GM12878 (cell line): Measurements from ENCODE around the gene PTPRM. TPM values are rescaled to one million over a fixed set of nuclear protein-coding genes. Genes with fewer than 3 reads are reported as not detected.

ENCODE experiments used
- ATAC-seq: fragments of 200-7000 bp; cut with Tn5 transposase; 3 replicates; pipeline ENCODE4 v1.9.1; 2020; ENCODE audit warnings: mild to moderate bottlenecking, moderate library complexity
- BruUV-seq: library from RNA; stranded (reverse); fragments of 400-500 nt; replicated peaks from 2 replicates; lab custom pipeline; 2021; lab: Mats Ljungman, UMichigan
- CTCF ChIA-PET: fragments of 300-600 bp; sonication (Branson Sonifier 250); formaldehyde crosslinking; extraction: SDS; loops from one replicate; lab custom pipeline; 2021; ENCODE audit warnings: inconsistent platforms; lab: Yijun Ruan, JAX
- POLR2A ChIA-PET: fragments of 350-600 bp; formaldehyde crosslinking; extraction: SDS; loops from one replicate; lab custom pipeline; 2021; ENCODE audit warnings: inconsistent platforms; lab: Charles Lee
- RAD21 ChIA-PET: fragments of 300-600 bp; sonication (Branson Sonifier 250); formaldehyde crosslinking; loops from one replicate; lab custom pipeline; 2023; ENCODE audit warnings: antibody characterized with exemption; ENCODE audit not compliant: unreplicated experiment; lab: Charles Lee
- SMC1A ChIA-PET: fragments of 300-600 bp; sonication (Branson Sonifier 250); formaldehyde crosslinking; loops from one replicate; lab custom pipeline; 2023; ENCODE audit not compliant: unreplicated experiment, uncharacterized antibody; lab: Charles Lee
- DNase-seq: peaks from one replicate; pipeline ENCODE4 v3.0.0-alpha.2; 2011; ENCODE audit warnings: low read depth, low spot score
- FAIRE-seq: peaks from 3 replicates; lab custom pipeline; 2011; peaks lifted over from hg19 to GRCh38; lab: Jason Lieb, UNC
- H2AFZ ChIP-seq: 2 replicates; pipeline ENCODE4 v1.6.0; 2011; ENCODE audit warnings: low read depth, low read length, control low read depth; ENCODE audit not compliant: control insufficient read depth
- H3K27ac ChIP-seq: 2 replicates; pipeline ENCODE4 v1.5.1; 2011; ENCODE audit warnings: control low read depth; ENCODE audit not compliant: control insufficient read depth, insufficient read depth
- H3K27me3 ChIP-seq, 2 experiments: replicated peaks in 1 of 2; 2 replicates each; pipeline versions ENCODE4 v1.6.0 to v1.6.1; 2011; ENCODE audit warnings: low read length in 1 of 2; ENCODE audit not compliant: control insufficient read depth in 2 of 2, insufficient read depth in 2 of 2
- H3K36me3 ChIP-seq, 2 experiments: 2 replicates each; pipeline ENCODE4 v1.5.1; 2011; ENCODE audit warnings: low read length in 1 of 2; ENCODE audit not compliant: control insufficient read depth in 2 of 2, insufficient read depth in 2 of 2
- H3K4me1 ChIP-seq: 2 replicates; pipeline ENCODE4 v1.6.1; 2011; ENCODE audit warnings: mild to moderate bottlenecking, low read length, moderate library complexity, mixed read lengths; ENCODE audit not compliant: control insufficient read depth, insufficient read depth
- H3K4me2 ChIP-seq: 2 replicates; pipeline ENCODE4 v1.6.0; 2011; ENCODE audit warnings: control low read depth; ENCODE audit not compliant: control insufficient read depth, insufficient read depth
- H3K4me3 ChIP-seq: fragments of 200-600 bp; sonication (generic); 2 replicates; pipeline ENCODE4 v1.5.1; 2016
- H3K79me2 ChIP-seq: 2 replicates; pipeline ENCODE4 v1.6.0; 2011; ENCODE audit warnings: low read length; ENCODE audit not compliant: control insufficient read depth, insufficient read depth
- H3K9ac ChIP-seq: 2 replicates; pipeline ENCODE4 v1.8.0; 2011; ENCODE audit warnings: low read length, control low read depth, mixed read lengths; ENCODE audit not compliant: control insufficient read depth, insufficient read depth
- H3K9me3 ChIP-seq: replicated peaks from 3 replicates; pipeline ENCODE4 v1.5.1; 2011; ENCODE audit warnings: mild to moderate bottlenecking, low read length; ENCODE audit not compliant: control insufficient read depth, insufficient read depth
- H4K20me1 ChIP-seq: 2 replicates; pipeline ENCODE4 v1.6.0; 2011; ENCODE audit not compliant: control insufficient read depth, insufficient read depth
- HCFC1 ChIP-seq: fragments of 150-350 bp; IDR thresholded peaks from 2 replicates; pipeline ENCODE4 v1.6.1; 2014; ENCODE audit warnings: low read length
- JUND ChIP-seq: IDR thresholded peaks from 2 replicates; pipeline ENCODE4 v1.6.1; 2012; ENCODE audit warnings: low read depth, mild to moderate bottlenecking, low read length, improper control_type of control experiment, moderate library complexity
- RFX5 ChIP-seq: IDR thresholded peaks from 2 replicates; pipeline ENCODE4 v1.6.1; 2011; ENCODE audit warnings: low read depth, low read length, improper control_type of control experiment
- ZBED1 ChIP-seq: IDR thresholded peaks from 2 replicates; pipeline ENCODE4 v1.6.1; 2016; ENCODE audit warnings: borderline replicate concordance
- WGBS: methylation state at CpG from one replicate; pipeline ENCODE4 v1.1.6; 2016; ENCODE audit warnings: low lambda C conversion rate; ENCODE audit not compliant: insufficient replicate concordance, insufficient coverage; ENCODE audit errors: missing lambda C conversion rate; 5-methylcytosine and 5-hydroxymethylcytosine counted together
- in situ Hi-C: fragments of 300-500 bp; cut with MboI; formaldehyde crosslinking; loops from 9 replicates; pipeline ENCODE4 v1.14.3; 2018; ENCODE audit warnings: mixed read lengths
- intact Hi-C: fragments of 100-400 bp; cut with micrococcal nuclease; formaldehyde crosslinking; loops from one replicate; pipeline ENCODE4 v1.14.2; 2022; ENCODE audit not compliant: unreplicated experiment
- polyA plus RNA-seq, 11 experiments: library from polyadenylated mRNA; depleted of rRNA in 4 of 11; unstranded in 6 of 11; stranded (reverse) in 5 of 11; fragments of >200 nt; fragmentation: Nextera tagmentation in 4 of 11; fragmentation: Illumina TruSeq in 1 of 11; extraction: Ambion mirVana in 4 of 11; extraction: Trizol in 1 of 11; gene quantifications; 1 replicate in 1 of 11; 2 replicates in 10 of 11; pipeline versions ENCODE4 v1.2.1 to v1.2.3, GENCODE V29; 2011 to 2016; ENCODE audit warnings: inconsistent platforms in 2 of 11, missing spikeins in 2 of 11, low read depth in 1 of 11
- total RNA-seq, 4 experiments: library from RNA; depleted of rRNA in 3 of 4; stranded (reverse); fragments of >200 nt in 3 of 4; fragmentation: Illumina TruSeq in 1 of 4; extraction: Trizol in 1 of 4; gene quantifications; 2 replicates each; pipeline versions ENCODE4 v1.2.1 to v1.2.3, GENCODE V29; 2013 to 2021

The PTPRM gene
- total and polyA plus RNA-seq, 10 of the 15 experiments (the other 5 are each of a cell fraction or from before 2014, with no cell fraction given) = 0.07 to 22.6 (median 0.60) TPM

- RAD21 ChIA-PET = no interaction called here
- BruUV-seq = no TSS peak
These were observed 787.2 kb downstream of the PTPRM start for GRCh38 chr18:8354304-8354703.

GRCh38 chr18:8356001-8356400 lies 788.9 kb downstream of the PTPRM start:
- Histone ChIP-seq H3K9ac (no peak overlapping the region), H3K36me3 (no peaks in the 10 kb centered on the region), H3K4me2 (no peak overlapping the region), H3K27ac (no peak overlapping the region), H2AFZ (no peak overlapping the region), H3K4me3 (no peak overlapping the region), H3K4me1 (no peaks in the 10 kb centered on the region), H4K20me1 (no peaks in the 10 kb centered on the region), H3K9me3 (no peaks in the 10 kb centered on the region), H3K27me3 (no peaks in the 10 kb centered on the region; a peak in 2 of 4 replicates), H3K79me2 (no peaks in the 10 kb centered on the region)
- FAIRE-seq (no peak), ATAC-seq (no peak), DNase-seq (no peak)
- WGBS = 6% methylated on average over 3 of the region's 3 CpGs
- ChIA-PET RAD21 (interaction anchor here (0.6 kb wide), 1 partner anchor 157 kb away, joined by 3 read pairs; no protein-coding TSS in a partner anchor), SMC1A (no interaction called here), POLR2A (no interaction called here), CTCF (interaction anchor here (0.7 kb wide), 1 partner anchor 129 kb away, joined by 3 read pairs; no protein-coding TSS in a partner anchor)
- intact Hi-C loops = no loop called here
- in situ Hi-C loops = no loop called here
- TF ChIP-seq JUND = no peak
- BruUV-seq = no TSS peak

More at GRCh38 chr18:8354304-8354703, 787.2 kb downstream of the PTPRM start:
- CTCF ChIA-PET = no interaction called here
- H3K4me2 ChIP-seq = no peak overlapping the region
- H3K4me1 ChIP-seq = no peaks in the 10 kb centered on the region
- H2AFZ ChIP-seq = no peak overlapping the region
- no peak for TF ChIP-seq ZBED1
- TF ChIP-seq HCFC1 = no peak
- TF ChIP-seq RFX5 = no peak
- H3K27ac ChIP-seq = no peak overlapping the region
- no peaks in the 10 kb centered on the region for H3K9me3 ChIP-seq
- no peak overlapping the region for H3K9ac ChIP-seq
- no peaks in the 10 kb centered on the region for H3K79me2 ChIP-seq
- H3K36me3 ChIP-seq = no peaks in the 10 kb centered on the region
- in situ Hi-C loops = no loop called here
- H3K27me3 ChIP-seq = no peaks in the 10 kb centered on the region; a peak in 2 of 4 replicates
- DNase-seq (no peak), ATAC-seq (no peak), FAIRE-seq (no peak)
- POLR2A ChIA-PET = no interaction called here
- SMC1A ChIA-PET = no interaction called here
- 8% methylated on average over 5 of the region's 5 CpGs for WGBS
- H4K20me1 ChIP-seq = no peaks in the 10 kb centered on the region
- H3K4me3 ChIP-seq = no peak overlapping the region
- intact Hi-C loops = no loop called here
